ENCODE data around the gene ADPRHL1. TPM values are rescaled to one million over a fixed set of nuclear protein-coding genes. Genes with fewer than 3 reads are reported as not detected.

ADPRHL1 gene
- total and polyA plus RNA-seq, 7 donors, result 1.2 to 7.8 (median 4.2) TPM

GRCh38 chr13:113449693-113450347, 3.5 kb downstream of the ADPRHL1 start:
- intact Hi-C loops (cut with DNase I), result no loop called here
- H3K4me3 ChIP-seq, result peak overlapping the region in 1 of 4 donors; percentile 20
- TF ChIP-seq CTCF (IDR thresholded peaks at IDR 0.05) (no peak), POLR2AphosphoS5 (IDR thresholded peaks at IDR 0.05) (no peak), EP300 (IDR thresholded peaks at IDR 0.05) (no peak), POLR2A (IDR thresholded peaks at IDR 0.05) (no peak)
- H3K9me3 ChIP-seq, result no peaks in the 10 kb centered on the region
- WGBS, 2 donors, result 49 to 82% methylated on average over 13 of the region's 13 CpGs
- H3K27me3 ChIP-seq, result no peaks in the 10 kb centered on the region
- H3K27ac ChIP-seq, result peak overlapping the region in 1 of 4 donors; percentile 44
- no peaks in the 10 kb centered on the region for H3K36me3 ChIP-seq
- peak; percentile 37 for DNase-seq
- H3K4me1 ChIP-seq, result peaks cover 0 to 20% (median 18%) of the 10 kb centered on the region in 4 donors

GRCh38 chr13:113448885-113449692, 4.2 kb downstream of the ADPRHL1 start:
- WGBS, 2 donors, result 16 to 67% methylated on average over 29 of the region's 29 CpGs
- intact Hi-C loops (cut with DNase I), result no loop called here
- DNase-seq, result peak; percentile 61

GRCh38 chr13:113448545-113448884, 4.8 kb downstream of the ADPRHL1 start:
- Histone ChIP-seq H3K9me3 (no peaks in the 10 kb centered on the region), H3K27ac (peak overlapping the region in 1 of 4 donors; percentile 44), H3K27me3 (no peaks in the 10 kb centered on the region), H3K36me3 (no peaks in the 10 kb centered on the region), H3K4me3 (no peak overlapping the region), H3K4me1 (peaks cover 0 to 7% (median 5%) of the 10 kb centered on the region in 4 donors)
- TF ChIP-seq EP300 (IDR thresholded peaks at IDR 0.05), result no peak
- no peak for TF ChIP-seq POLR2A (IDR thresholded peaks at IDR 0.05)
- TF ChIP-seq POLR2AphosphoS5 (IDR thresholded peaks at IDR 0.05), result no peak
- no peak for TF ChIP-seq CTCF (IDR thresholded peaks at IDR 0.05)
- 29 to 55% methylated on average over 6 of the region's 6 CpGs for WGBS, 2 donors
- peak; percentile 44 for DNase-seq
- intact Hi-C loops (cut with DNase I), result no loop called here

More at GRCh38 chr13:113448885-113449692, 4.2 kb downstream of the ADPRHL1 start:
- Histone ChIP-seq H3K36me3 (no peaks in the 10 kb centered on the region), H3K27ac (peak overlapping the region in 1 of 4 donors; percentile 44), H3K9me3 (no peaks in the 10 kb centered on the region), H3K27me3 (no peaks in the 10 kb centered on the region), H3K4me3 (peak overlapping the region in 1 of 4 donors; percentile 20), H3K4me1 (peaks cover 0 to 13% (median 11%) of the 10 kb centered on the region in 4 donors)
- no peak for TF ChIP-seq POLR2AphosphoS5 (IDR thresholded peaks at IDR 0.05)
- no peak for TF ChIP-seq POLR2A (IDR thresholded peaks at IDR 0.05)
- TF ChIP-seq CTCF (IDR thresholded peaks at IDR 0.05), result no peak
- TF ChIP-seq EP300 (IDR thresholded peaks at IDR 0.05), result no peak

GRCh38 chr13:113447596-113447995, 5.7 kb downstream of the ADPRHL1 start:
- Histone ChIP-seq H3K27ac (no peak overlapping the region), H3K4me3 (no peak overlapping the region), H3K36me3 (no peaks in the 10 kb centered on the region), H3K4me1 (no peaks in the 10 kb centered on the region), H3K27me3 (no peaks in the 10 kb centered on the region), H3K9me3 (no peaks in the 10 kb centered on the region)
- no peak for TF ChIP-seq CTCF (IDR thresholded peaks at IDR 0.05)
- no peak for TF ChIP-seq EP300 (IDR thresholded peaks at IDR 0.05)
- TF ChIP-seq POLR2A (IDR thresholded peaks at IDR 0.05), result no peak
- no peak for TF ChIP-seq POLR2AphosphoS5 (IDR thresholded peaks at IDR 0.05)
- 92 to 94% methylated on average over 6 of the region's 6 CpGs for WGBS, 2 donors
- DNase-seq, result peak; percentile 24
- intact Hi-C loops (cut with DNase I), result no loop called here

Data from sigmoid colon (tissue), 7 donors.